ENCODE data around the gene CASKIN1.

GRCh38 chr16:2176047-2176446 lies 20.4 kb downstream of the CASKIN1 start:
- no peak for TF ChIP-seq CTCF (IDR thresholded peaks at IDR 0.05)
- TF ChIP-seq ZFX (IDR thresholded peaks at IDR 0.05; ENCODE audit: borderline replicate concordance) = no peak
